Vagina (tissue), 2 donors: ENCODE data around the gene ATP8B3. TPM values are rescaled to one million over a fixed set of nuclear protein-coding genes. Genes with fewer than 3 reads are reported as not detected.

Experiments
- DNase-seq, 2 donors: peaks; one replicate each; pipeline ENCODE4 v3.0.0-alpha.2; 2017; ENCODE audit errors: extremely low spot score in 2 of 2
- H3K27ac ChIP-seq: fragments of 200-600 bp; sonication (generic); one replicate; pipeline ENCODE4 v1.5.1; 2019
- H3K27me3 ChIP-seq: fragments of 200-600 bp; sonication (generic); one replicate; pipeline ENCODE4 v1.5.1; 2019
- H3K36me3 ChIP-seq, 2 donors: fragments of 200-600 bp; sonication (generic); one replicate each; pipeline ENCODE4 v1.5.1; 2017 to 2019
- H3K4me1 ChIP-seq: fragments of 200-600 bp; sonication (generic); one replicate; pipeline ENCODE4 v1.5.1; 2019
- H3K4me3 ChIP-seq, 2 donors: fragments of 200-600 bp; sonication (generic); 1 replicate in 1 of 2; 2 replicates in 1 of 2; pipeline ENCODE4 v1.5.1; 2016 to 2019
- H3K9me3 ChIP-seq: fragments of 200-600 bp; sonication (generic); one replicate; pipeline ENCODE4 v1.5.1; 2019
- CTCF ChIP-seq, 3 experiments: fragments of 450-650 bp in 2 of 3; fragments of 200-600 bp in 1 of 3; sonication (generic) in 1 of 3; IDR thresholded peaks; one replicate each; pipeline ENCODE4 v1.5.1; 2017 to 2019; ENCODE audit warnings: antibody characterized with exemption in 3 of 3, mild to moderate bottlenecking in 2 of 3, moderate library complexity in 2 of 3
- POLR2A ChIP-seq, 2 donors: fragments of 450-650 bp; IDR thresholded peaks; one replicate each; pipeline ENCODE4 v1.6.1; 2017; ENCODE audit warnings: antibody characterized with exemption in 2 of 2, mild to moderate bottlenecking in 2 of 2, moderate library complexity in 2 of 2
- POLR2AphosphoS5 ChIP-seq, 2 donors: sonication (generic); formaldehyde crosslinking; IDR thresholded peaks; one replicate each; pipeline ENCODE4 v1.9.0; 2017; ENCODE audit warnings: antibody characterized with exemption in 2 of 2, mild to moderate bottlenecking in 2 of 2, low read depth in 1 of 2; ENCODE audit not compliant: insufficient read depth in 1 of 2
- intact Hi-C: fragments of 100-400 bp; cut with DNase I; formaldehyde crosslinking; loops from one replicate; pipeline ENCODE4 v1.15.1; 2023
- total RNA-seq: library from RNA; depleted of rRNA; stranded (reverse); fragments of >200 nt; gene quantifications from one replicate; pipeline ENCODE4 v1.2.3, GENCODE V29; 2016

Gene ATP8B3
- total RNA-seq, 1 donor from 2014 or later: 3.2 TPM

DNA sequence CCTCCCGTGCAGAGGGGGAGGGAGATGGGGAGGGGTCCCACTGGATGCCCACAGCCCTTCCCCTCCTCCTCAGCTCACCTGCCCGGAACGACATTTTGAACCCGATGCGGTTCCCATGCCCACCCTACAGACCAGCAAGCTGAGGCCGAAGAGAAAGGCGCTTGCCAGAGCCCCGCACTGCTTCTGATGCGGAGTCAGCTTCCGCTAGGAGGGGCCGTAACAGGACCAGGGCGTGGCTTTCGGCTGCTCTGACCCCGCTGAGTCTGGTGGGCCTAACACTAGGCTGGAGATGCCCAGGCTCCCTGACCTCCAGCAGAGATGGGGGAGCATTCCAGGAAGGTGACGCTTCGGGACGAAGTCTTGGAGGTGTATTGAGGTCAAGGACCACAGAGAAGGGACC, 52.1 kb downstream of the ATP8B3 start:
- intact Hi-C loops: no loop called here
- TF ChIP-seq CTCF (IDR thresholded peaks at IDR 0.05) (no peak), POLR2A (IDR thresholded peaks at IDR 0.05) (no peak), POLR2AphosphoS5 (IDR thresholded peaks at IDR 0.05; ENCODE audit: insufficient read depth in 1 of 2, low read depth in 1 of 2) (no peak)
- H3K4me3 ChIP-seq: no peak overlapping the region
- DNase-seq: no peak
- H3K4me1 ChIP-seq: peaks cover 17% of the 10 kb centered on the region
- H3K27me3 ChIP-seq: peaks cover 16% of the 10 kb centered on the region
- no peaks in the 10 kb centered on the region for H3K9me3 ChIP-seq
- no peak overlapping the region for H3K27ac ChIP-seq
- no peaks in the 10 kb centered on the region for H3K36me3 ChIP-seq

DNA sequence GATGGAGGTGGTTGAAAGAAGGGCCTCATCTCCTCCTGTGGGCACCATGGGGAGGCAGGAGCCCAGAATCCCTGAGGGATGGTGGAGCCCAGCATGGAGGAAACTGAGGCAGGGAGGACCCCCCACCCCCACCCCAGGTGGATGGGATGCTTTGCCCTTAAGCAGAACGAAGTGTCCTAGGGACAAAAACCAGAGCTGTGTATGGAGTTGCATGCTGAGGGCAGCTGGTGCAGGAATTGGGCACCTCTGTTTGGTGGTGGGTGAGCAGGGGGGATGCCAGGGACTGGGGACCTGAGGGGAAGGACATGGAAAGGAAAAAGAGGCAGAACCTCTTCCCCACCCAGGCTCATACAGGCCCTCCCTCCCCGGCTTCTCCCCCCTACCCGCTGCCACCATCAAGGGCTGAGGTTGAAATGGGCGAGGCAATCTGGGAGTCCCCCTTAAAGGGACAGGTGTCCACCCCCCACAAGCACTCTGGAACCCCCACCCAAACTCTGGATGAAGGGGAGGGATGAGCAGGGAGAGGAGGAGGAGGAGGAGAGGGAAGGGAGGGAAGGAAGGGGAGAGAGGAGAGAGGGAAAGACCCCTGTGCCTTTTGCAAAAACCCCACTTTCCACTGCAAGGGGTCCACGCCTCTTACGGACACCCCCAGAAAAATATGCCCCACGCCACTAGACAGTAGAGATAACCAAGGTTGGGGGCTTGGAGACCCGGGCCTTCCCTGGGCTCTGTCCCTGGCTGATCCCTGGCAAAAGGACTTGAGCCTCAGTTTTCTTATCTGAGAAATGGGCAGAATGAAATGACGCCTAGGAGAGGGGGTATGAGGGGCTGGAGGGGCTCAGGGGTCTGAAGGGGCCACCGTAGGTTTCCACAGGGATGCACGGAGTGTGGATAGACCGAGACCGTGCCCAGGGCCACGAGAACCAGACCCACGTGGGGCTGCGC, 52.8 kb downstream of the ATP8B3 start:
- H3K27me3 ChIP-seq: peaks cover 19% of the 10 kb centered on the region
- no peak for DNase-seq
- H3K4me3 ChIP-seq: no peak overlapping the region
- no peaks in the 10 kb centered on the region for H3K9me3 ChIP-seq
- H3K27ac ChIP-seq: no peak overlapping the region
- H3K36me3 ChIP-seq: no peaks in the 10 kb centered on the region
- H3K4me1 ChIP-seq: peaks cover 21% of the 10 kb centered on the region
- intact Hi-C loops: no loop called here
- TF ChIP-seq CTCF (IDR thresholded peaks at IDR 0.05): no peak
- TF ChIP-seq POLR2AphosphoS5 (IDR thresholded peaks at IDR 0.05; ENCODE audit: insufficient read depth in 1 of 2, low read depth in 1 of 2): no peak
- TF ChIP-seq POLR2A (IDR thresholded peaks at IDR 0.05): no peak

DNA sequence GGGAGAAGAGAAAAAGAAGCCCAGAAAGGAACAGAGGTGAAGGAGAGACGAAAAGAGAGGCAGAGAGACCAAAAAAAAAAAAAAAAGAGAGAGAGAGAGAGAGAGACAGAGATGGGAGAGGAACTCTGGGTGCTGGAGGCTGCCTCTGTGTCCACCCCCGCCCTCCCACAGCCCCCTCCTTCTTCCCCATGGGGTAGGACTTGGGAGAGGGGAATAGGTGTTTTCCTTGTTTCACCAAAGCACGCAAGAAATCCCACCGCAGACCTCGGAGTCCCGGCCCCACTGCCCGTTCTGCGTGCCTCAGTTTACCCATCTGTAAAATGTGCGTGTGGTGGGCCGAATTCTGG, 53.9 kb downstream of the ATP8B3 start:
- no peak for DNase-seq
- no peak overlapping the region for H3K27ac ChIP-seq
- H3K4me3 ChIP-seq: no peak overlapping the region
- no peak for TF ChIP-seq CTCF (IDR thresholded peaks at IDR 0.05)
- TF ChIP-seq POLR2A (IDR thresholded peaks at IDR 0.05): no peak
- no peak for TF ChIP-seq POLR2AphosphoS5 (IDR thresholded peaks at IDR 0.05; ENCODE audit: insufficient read depth in 1 of 2, low read depth in 1 of 2)
- no peaks in the 10 kb centered on the region for H3K9me3 ChIP-seq
- no peaks in the 10 kb centered on the region for H3K36me3 ChIP-seq
- intact Hi-C loops: no loop called here
- H3K4me1 ChIP-seq: peaks cover 21% of the 10 kb centered on the region
- H3K27me3 ChIP-seq: peaks cover 19% of the 10 kb centered on the region

GRCh38 chr19:1757468-1758230, 54.4 kb downstream of the ATP8B3 start:
- Histone ChIP-seq H3K27me3 (peaks cover 19% of the 10 kb centered on the region), H3K27ac (no peak overlapping the region), H3K9me3 (no peaks in the 10 kb centered on the region), H3K4me1 (peaks cover 21% of the 10 kb centered on the region), H3K36me3 (no peaks in the 10 kb centered on the region), H3K4me3 (no peak overlapping the region)
- DNase-seq: no peak
- no peak for TF ChIP-seq CTCF (IDR thresholded peaks at IDR 0.05)
- TF ChIP-seq POLR2AphosphoS5 (IDR thresholded peaks at IDR 0.05; ENCODE audit: insufficient read depth in 1 of 2, low read depth in 1 of 2): no peak
- intact Hi-C loops: no loop called here
